B cell (primary cell): ENCODE measurements around the gene NSDHL.

ENCODE experiments used
- CTCF ChIP-seq: fragments of 200-600 bp; IDR thresholded peaks from one replicate; pipeline ENCODE4 v1.8.0; 2022; ENCODE audit warnings: antibody characterized with exemption, mild to moderate bottlenecking
- EZH2 ChIP-seq: IDR thresholded peaks from 2 replicates; pipeline ENCODE4 v1.6.1; 2012; ENCODE audit warnings: borderline replicate concordance, low read depth, mild to moderate bottlenecking, moderate library complexity, low read length; ENCODE audit not compliant: insufficient read depth, poor library complexity, severe bottlenecking

GRCh38 chrX:152908486-152908885 is 77.6 kb downstream of the NSDHL start:
- TF ChIP-seq EZH2 (no peak), CTCF (no peak)
